GM12865 (cell line): ENCODE measurements around the gene GNA12.

Experiments used
- DNase-seq: peaks from one replicate; pipeline ENCODE4 v3.0.0; 2010; ENCODE audit warnings: low read depth
- H3K4me3 ChIP-seq: 2 replicates; pipeline ENCODE4 v1.5.1; 2011; ENCODE audit warnings: mild to moderate bottlenecking, low read depth, low read length, control low read depth
- TF ChIP-seq, protein P1 (sequence below): IDR thresholded peaks from 2 replicates; pipeline ENCODE4 v1.5.1; 2011; ENCODE audit warnings: low read length, control low read depth, low read depth, inconsistent platforms; ENCODE audit not compliant: insufficient read depth; ENCODE audit errors: missing control alignments

Gene GNA12

DNA sequence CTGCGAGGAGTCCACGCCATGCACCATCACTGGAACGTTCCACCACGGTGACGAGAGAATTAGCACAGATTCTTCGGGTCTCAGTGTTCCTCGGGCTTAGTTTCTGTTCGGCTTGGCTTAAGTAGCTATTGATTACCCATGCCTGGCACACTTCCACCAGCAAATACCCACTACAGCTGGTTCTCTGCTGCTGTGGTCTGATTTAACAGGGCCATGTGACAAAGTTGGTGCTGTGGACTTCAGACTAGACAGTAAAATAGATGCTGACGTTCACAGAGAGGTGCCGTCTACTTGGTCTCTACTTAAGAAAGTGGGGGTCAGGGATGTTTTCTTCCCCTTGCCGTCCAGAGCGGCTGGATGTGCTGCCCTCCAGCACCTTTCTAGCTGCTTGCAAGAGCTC lies 11.6 kb downstream of the GNA12 start:
- no peak for DNase-seq
- H3K4me3 ChIP-seq, result no peak overlapping the region
- TF ChIP-seq, protein P1, sequence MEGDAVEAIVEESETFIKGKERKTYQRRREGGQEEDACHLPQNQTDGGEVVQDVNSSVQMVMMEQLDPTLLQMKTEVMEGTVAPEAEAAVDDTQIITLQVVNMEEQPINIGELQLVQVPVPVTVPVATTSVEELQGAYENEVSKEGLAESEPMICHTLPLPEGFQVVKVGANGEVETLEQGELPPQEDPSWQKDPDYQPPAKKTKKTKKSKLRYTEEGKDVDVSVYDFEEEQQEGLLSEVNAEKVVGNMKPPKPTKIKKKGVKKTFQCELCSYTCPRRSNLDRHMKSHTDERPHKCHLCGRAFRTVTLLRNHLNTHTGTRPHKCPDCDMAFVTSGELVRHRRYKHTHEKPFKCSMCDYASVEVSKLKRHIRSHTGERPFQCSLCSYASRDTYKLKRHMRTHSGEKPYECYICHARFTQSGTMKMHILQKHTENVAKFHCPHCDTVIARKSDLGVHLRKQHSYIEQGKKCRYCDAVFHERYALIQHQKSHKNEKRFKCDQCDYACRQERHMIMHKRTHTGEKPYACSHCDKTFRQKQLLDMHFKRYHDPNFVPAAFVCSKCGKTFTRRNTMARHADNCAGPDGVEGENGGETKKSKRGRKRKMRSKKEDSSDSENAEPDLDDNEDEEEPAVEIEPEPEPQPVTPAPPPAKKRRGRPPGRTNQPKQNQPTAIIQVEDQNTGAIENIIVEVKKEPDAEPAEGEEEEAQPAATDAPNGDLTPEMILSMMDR, result no peak

DNA sequence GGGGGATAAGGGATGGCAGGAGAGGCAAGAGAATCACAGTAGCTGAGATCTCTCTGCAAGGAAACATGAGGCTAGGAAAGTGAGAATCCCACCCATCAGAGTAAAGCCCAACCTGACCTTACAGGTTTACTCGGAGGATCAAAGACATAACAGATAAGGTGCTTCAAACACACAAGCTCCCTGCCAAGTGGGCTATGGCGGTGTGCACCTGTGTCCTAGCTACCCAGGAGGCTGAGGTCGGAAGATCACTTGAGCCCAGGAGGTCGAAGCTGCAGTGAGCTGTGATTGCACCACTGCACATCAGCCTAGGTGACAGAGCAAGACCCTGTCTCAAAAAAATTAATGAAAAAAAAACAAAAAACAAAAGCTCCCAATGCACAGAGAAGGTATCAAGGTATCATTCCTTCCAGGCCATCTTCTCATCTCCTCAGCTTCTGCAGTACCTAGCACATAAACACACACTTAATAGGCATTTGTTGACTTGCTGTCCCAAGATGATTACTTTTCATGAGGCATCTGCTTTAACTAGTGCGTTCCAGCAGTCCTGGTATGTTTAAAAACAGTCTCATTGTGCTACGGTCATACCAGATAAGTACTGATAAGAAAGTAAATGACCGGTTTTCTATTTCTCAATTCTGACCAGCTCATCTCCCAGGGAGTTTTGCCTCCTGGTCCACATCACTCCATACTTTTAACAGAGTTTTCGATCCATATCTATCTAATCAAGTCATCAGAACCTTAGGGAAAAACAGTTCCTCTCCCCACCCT lies 13.3 kb downstream of the GNA12 start:
- DNase-seq, result no peak

DNA sequence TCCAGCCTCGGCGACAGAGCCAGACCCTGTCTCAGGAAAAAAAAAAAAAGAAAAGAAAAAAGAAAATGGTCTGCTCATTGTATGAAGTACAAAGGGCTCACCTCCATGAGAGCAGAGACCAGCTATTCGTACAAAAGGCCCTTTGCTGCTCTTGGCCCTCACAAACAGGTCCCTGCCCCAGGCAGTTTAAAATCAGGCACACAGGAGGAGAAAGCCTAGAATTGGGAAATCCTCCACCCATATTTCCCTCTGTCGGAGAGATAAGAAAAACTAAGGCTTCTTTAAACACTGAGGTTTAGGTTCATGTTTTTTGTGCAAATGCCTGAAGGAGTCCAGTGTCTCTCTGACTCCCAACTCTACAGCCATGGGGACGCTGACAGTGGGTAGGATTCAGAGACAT lies 15.1 kb downstream of the GNA12 start:
- no peak for DNase-seq
- no peak overlapping the region for H3K4me3 ChIP-seq
- TF ChIP-seq, protein P1, result no peak

More for the DNA sequence above, 13.3 kb downstream of the GNA12 start:
- no peak overlapping the region for H3K4me3 ChIP-seq
- TF ChIP-seq, protein P1, result no peak

DNA sequence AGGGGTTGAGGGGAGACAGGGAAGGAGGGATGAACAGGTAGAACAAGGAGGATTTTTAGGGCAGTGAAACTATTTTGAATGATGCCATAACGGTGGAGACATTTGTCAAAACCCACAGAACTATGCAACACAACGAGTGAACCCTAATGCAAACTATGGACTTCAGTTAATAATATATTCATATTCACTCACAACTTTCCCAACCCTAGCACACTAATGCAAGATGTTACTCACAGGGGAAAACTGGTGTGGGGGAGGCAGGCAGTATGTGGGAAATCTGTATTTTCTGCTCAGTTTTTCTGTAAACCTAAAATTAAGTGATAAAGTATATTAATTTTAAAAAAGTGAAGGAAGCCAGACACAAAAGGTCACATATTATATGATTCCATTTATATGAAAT lies 17.3 kb downstream of the GNA12 start:
- no peak overlapping the region for H3K4me3 ChIP-seq
- TF ChIP-seq, protein P1, result no peak
- no peak for DNase-seq

DNA sequence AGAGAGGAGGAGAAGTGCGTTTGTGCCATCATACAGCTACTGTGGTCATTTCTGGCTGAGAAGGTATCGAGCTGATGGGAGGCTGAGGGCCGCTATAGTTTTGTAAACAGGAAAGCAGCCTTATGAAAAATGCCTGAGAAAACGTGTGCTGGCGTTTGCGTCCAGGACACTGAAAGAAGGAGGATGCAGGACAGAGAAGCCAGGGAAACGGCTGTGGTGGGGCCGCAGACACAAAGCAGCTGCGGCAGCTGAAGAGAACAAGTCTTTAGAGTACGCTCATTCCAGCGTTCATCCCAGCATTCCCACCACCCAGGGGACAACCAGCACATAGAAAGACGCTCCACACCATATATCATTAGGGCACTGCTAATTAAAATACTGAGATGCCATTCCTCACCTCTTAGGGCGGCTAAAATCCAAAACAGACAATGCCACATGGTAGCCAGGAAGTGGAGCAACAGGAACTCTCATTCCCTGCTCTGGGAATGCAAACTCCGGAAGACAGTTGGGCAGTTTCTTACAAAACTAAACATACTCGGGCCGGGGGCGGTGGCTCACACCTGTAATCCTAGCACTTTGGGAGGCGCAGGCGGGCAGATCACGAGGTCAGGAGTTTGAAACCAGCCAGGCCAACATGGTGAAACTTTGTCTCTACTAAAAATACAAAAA lies 18.4 kb downstream of the GNA12 start:
- no peak overlapping the region for H3K4me3 ChIP-seq
- DNase-seq, result no peak
- TF ChIP-seq, protein P1, result no peak

DNA sequence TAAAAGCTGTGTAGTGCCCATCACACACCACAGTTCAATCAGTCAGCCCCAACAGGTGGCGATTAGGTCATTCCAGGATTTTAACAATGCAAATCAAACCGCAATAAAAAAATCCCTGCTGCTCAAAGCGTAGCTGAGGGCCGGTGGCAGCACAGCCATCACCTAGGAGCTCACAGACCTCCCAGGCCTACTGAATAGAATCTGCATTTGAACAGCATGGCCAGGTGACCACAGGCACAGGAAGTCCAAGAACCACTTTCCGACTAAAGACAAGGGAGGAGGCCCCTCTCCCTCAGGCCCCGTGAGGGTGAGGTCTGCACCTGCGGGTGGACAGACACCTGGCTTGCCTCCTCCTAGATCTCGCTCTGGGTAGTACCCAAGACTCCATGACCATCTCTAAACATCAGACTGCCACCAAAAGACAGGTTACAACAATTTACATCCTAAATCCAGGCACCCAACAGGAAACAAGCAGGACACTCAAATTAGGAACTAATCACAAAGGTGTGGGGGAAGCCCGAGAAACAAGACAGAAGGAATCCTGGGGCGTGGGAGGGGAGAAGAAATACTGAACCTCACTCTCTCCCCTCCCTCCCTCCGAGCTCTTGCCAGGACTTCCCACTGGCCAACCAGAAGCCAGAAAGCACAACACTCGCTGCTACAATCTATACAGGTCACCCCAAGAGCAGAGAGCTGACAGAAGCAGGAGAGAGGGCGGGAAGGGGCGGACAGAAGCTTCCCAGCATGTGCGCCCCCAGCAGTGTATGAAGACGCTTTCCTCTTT lies 19.2 kb downstream of the GNA12 start:
- TF ChIP-seq, protein P1, result no peak
- DNase-seq, result peak; percentile 88
- H3K4me3 ChIP-seq, result no peak overlapping the region
